Measurements from ENCODE around the gene C9orf153. TPM values are rescaled to one million over a fixed set of nuclear protein-coding genes. Genes with fewer than 3 reads are reported as not detected.

Gene C9orf153
- total RNA-seq, 1 donor from 2014 or later: 0.51 TPM

DNA sequence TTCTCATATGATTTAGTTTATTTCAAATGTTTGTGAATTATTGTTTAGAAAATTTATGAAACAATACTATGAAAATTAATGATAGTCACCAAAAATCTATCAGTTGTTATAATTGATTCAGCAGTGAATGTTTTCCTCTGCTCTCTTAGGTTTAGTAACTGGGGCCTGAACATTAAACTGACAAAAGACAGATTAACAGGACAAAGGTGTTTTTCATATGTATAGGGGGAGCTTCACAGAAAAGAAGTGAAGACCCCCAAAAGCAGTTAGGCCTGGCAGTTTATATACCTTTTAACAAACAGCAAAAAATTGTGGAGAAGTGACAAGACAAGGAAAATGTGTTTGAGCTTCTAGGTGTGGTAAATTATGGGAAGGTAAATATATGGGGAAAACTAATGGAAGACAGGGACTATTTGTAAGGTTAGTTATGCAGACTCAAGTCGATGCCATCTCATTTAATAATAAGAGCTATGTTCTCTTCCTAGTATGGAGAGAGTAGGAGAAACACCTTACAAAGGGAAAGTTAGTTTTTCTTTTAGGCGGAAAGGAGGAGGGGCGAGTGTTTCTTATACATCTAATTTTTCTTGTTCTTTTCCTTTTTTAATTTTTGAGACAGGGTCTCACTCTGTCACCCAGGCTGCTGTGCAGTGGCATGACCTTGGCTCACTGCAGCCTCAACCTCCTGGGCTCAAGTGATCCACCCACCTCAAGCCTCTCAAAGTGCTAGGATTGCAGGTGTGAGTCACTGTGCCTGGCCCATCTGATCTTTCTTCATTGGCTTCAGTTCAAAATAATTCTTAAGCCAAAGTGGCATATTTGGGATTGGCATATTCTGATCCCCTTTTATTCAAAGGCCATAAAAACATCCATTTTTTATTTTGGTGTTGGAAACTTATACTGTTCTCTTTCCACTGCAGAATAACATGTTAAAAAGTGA lies 77.8 kb downstream of the C9orf153 start:
- peaks cover 2% of the 10 kb centered on the region for H3K4me1 Mint-ChIP-seq
- TF ChIP-seq, protein P1, sequence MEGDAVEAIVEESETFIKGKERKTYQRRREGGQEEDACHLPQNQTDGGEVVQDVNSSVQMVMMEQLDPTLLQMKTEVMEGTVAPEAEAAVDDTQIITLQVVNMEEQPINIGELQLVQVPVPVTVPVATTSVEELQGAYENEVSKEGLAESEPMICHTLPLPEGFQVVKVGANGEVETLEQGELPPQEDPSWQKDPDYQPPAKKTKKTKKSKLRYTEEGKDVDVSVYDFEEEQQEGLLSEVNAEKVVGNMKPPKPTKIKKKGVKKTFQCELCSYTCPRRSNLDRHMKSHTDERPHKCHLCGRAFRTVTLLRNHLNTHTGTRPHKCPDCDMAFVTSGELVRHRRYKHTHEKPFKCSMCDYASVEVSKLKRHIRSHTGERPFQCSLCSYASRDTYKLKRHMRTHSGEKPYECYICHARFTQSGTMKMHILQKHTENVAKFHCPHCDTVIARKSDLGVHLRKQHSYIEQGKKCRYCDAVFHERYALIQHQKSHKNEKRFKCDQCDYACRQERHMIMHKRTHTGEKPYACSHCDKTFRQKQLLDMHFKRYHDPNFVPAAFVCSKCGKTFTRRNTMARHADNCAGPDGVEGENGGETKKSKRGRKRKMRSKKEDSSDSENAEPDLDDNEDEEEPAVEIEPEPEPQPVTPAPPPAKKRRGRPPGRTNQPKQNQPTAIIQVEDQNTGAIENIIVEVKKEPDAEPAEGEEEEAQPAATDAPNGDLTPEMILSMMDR (IDR thresholded peaks at IDR 0.05; ENCODE audit: unreplicated experiment): no peak
- peaks cover 4% of the 10 kb centered on the region for H3K27me3 Mint-ChIP-seq (ENCODE audit: low read depth)
- no peak overlapping the region for H3K27ac Mint-ChIP-seq
- peaks cover 5% of the 10 kb centered on the region for H3K9me3 Mint-ChIP-seq
- no peaks in the 10 kb centered on the region for H3K36me3 Mint-ChIP-seq
- DNase-seq (ENCODE audit: low spot score in 2 of 2, unreplicated experiment in 2 of 2): no peak
- H3K4me3 Mint-ChIP-seq: no peak overlapping the region

DNA sequence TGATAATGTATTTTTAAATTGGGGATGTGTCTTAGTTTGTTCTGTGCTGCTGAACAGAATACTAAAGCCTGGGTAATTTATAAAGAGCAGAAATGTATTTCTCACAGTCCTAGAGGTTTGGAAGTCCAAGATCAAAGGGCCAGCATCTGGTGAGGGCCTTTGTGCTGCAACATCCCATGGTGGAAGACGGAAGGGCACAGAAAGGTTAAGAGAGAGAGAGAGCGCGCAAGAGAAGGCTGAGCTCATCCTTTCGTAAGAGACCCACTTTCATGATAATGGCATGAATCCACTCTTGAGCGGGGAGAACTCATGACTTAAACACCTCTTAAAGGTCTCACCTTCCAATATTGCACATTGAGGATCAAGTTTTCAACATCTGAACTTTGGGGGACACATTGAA lies 81.0 kb downstream of the C9orf153 start:
- Mint-ChIP-seq H3K4me3 (no peak overlapping the region), H3K27me3 (ENCODE audit: low read depth) (no peaks in the 10 kb centered on the region), H3K36me3 (no peaks in the 10 kb centered on the region), H3K9me3 (no peaks in the 10 kb centered on the region), H3K4me1 (peaks cover 4% of the 10 kb centered on the region), H3K27ac (no peak overlapping the region)
- DNase-seq (ENCODE audit: low spot score in 2 of 2, unreplicated experiment in 2 of 2): no peak
- TF ChIP-seq, protein P1 (IDR thresholded peaks at IDR 0.05; ENCODE audit: unreplicated experiment): no peak

DNA sequence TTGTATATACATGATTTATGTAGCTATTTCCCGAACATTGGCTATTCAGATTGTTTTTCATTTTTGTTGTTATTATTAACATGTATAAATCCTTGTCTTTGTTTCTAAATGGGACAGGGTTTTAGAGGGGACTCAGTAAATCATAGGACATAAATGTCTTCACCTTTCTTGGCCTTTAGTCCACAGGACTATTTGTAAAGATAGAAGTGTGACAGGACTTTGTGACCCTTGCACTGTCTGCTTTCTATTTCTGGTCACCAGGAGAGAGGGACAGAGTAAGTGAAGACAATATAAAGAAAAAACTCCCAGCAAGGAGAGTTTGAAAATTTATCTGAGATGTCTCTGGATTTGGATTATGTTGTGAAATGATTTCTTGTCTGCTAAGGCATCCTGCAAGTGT lies 81.5 kb downstream of the C9orf153 start:
- Mint-ChIP-seq H3K4me1 (peaks cover 4% of the 10 kb centered on the region), H3K4me3 (no peak overlapping the region), H3K36me3 (no peaks in the 10 kb centered on the region), H3K27me3 (ENCODE audit: low read depth) (no peaks in the 10 kb centered on the region), H3K9me3 (no peaks in the 10 kb centered on the region), H3K27ac (no peak overlapping the region)
- TF ChIP-seq, protein P1 (IDR thresholded peaks at IDR 0.05; ENCODE audit: unreplicated experiment): no peak
- DNase-seq (ENCODE audit: low spot score in 2 of 2, unreplicated experiment in 2 of 2): no peak

GRCh38 chr9:86176468-86176867 lies 83.0 kb downstream of the C9orf153 start:
- Mint-ChIP-seq H3K36me3 (no peaks in the 10 kb centered on the region), H3K4me1 (peaks cover 4% of the 10 kb centered on the region), H3K27me3 (ENCODE audit: low read depth) (no peaks in the 10 kb centered on the region), H3K27ac (no peak overlapping the region), H3K9me3 (peaks cover 3% of the 10 kb centered on the region), H3K4me3 (no peak overlapping the region)
- DNase-seq (ENCODE audit: low spot score in 2 of 2, unreplicated experiment in 2 of 2): no peak
- TF ChIP-seq, protein P1 (IDR thresholded peaks at IDR 0.05; ENCODE audit: unreplicated experiment): no peak

- Mint-ChIP-seq H3K4me1 (peaks cover 4% of the 10 kb centered on the region), H3K4me3 (no peak overlapping the region), H3K9me3 (peaks cover 5% of the 10 kb centered on the region), H3K27ac (no peak overlapping the region), H3K27me3 (ENCODE audit: low read depth) (peaks cover 2% of the 10 kb centered on the region), H3K36me3 (no peaks in the 10 kb centered on the region)
- TF ChIP-seq, protein P1 (IDR thresholded peaks at IDR 0.05; ENCODE audit: unreplicated experiment): no peak
- no peak for DNase-seq (ENCODE audit: low spot score in 2 of 2, unreplicated experiment in 2 of 2)
These were observed 83.6 kb downstream of the C9orf153 start for GRCh38 chr9:86175743-86176456.
